Keratinocyte (primary cell): Measurements from ENCODE around the gene SIDT2.

ENCODE experiments used
- CTCF ChIP-seq, 3 experiments: IDR thresholded peaks in 1 of 3; conservative IDR thresholded peaks in 1 of 3; optimal IDR thresholded peaks in 1 of 3; 2 replicates in 2 of 3; 3 replicates in 1 of 3; pipeline versions ENCODE3 to v1.5.1; 2011; ENCODE audit warnings: low read length in 3 of 3, mild to moderate bottlenecking in 3 of 3, moderate library complexity in 2 of 3, control low read depth in 1 of 3, inconsistent platforms in 1 of 3; ENCODE audit not compliant: insufficient read depth in 2 of 3; ENCODE audit errors: extremely low read depth in 1 of 3
- EZH2 ChIP-seq: IDR thresholded peaks from one replicate; pipeline ENCODE4 v1.6.1; 2012; ENCODE audit warnings: inconsistent platforms, mild to moderate bottlenecking, low read length, moderate library complexity

DNA sequence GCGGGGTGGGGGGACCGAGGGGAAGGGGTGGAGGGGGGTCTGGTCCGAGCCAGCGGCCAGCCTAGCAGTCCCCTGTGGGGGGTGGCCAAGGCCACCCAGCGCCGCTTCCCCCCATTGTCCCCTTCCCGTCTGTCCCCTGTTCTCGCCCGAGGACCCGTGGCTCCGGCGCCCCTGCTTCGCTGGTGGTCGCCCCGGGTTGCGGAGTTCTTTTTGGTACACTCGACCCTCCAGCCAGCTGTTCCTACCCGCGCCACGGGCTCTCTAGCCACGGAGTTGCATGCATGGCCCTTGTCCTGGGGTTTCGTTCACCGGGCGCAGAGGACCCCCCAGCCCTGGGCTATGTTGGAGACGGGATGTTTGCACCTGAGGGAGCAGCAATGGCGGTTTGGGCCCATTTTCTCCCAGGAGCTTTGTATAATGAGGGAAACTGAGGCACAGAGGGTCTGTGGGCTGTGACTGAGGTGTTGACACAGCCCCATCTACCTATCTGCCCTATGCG lies 54.4 kb downstream of the SIDT2 start:
- TF ChIP-seq CTCF (optimal IDR thresholded peaks at IDR 0.05 in 1 of 3, IDR thresholded peaks at IDR 0.05 in 1 of 3, conservative IDR thresholded peaks at IDR 0.05 in 1 of 3; ENCODE audit: extremely low read depth in 1 of 3, insufficient read depth in 2 of 3, low read length in 3 of 3) = no peak
- TF ChIP-seq EZH2 = no peak
